Glutamatergic neuron (in vitro differentiated cells): ENCODE results near the gene MEGF11. TPM values are rescaled to one million over a fixed set of nuclear protein-coding genes. Genes with fewer than 3 reads are reported as not detected.

Source experiments
- DNase-seq: peaks from one replicate; pipeline ENCODE4 v3.0.0; 2022
- H3K27ac Mint-ChIP-seq: one replicate; pipeline ENCODE4 v1.8.0; 2020; ENCODE audit warnings: mild to moderate bottlenecking, mixed read lengths, inconsistent platforms; ENCODE audit not compliant: unreplicated experiment
- H3K27me3 Mint-ChIP-seq: one replicate; pipeline ENCODE4 v1.8.0; 2020; ENCODE audit warnings: mild to moderate bottlenecking, moderate library complexity, mixed read lengths, inconsistent platforms; ENCODE audit not compliant: unreplicated experiment
- H3K36me3 Mint-ChIP-seq: one replicate; pipeline ENCODE4 v1.8.0; 2020; ENCODE audit warnings: mild to moderate bottlenecking, mixed read lengths, inconsistent platforms; ENCODE audit not compliant: unreplicated experiment
- H3K4me1 Mint-ChIP-seq: one replicate; pipeline ENCODE4 v1.8.0; 2020; ENCODE audit warnings: mild to moderate bottlenecking, low read depth, mixed read lengths, inconsistent platforms; ENCODE audit not compliant: unreplicated experiment
- H3K4me3 Mint-ChIP-seq: one replicate; pipeline ENCODE4 v1.8.0; 2020; ENCODE audit warnings: mild to moderate bottlenecking, mixed read lengths, inconsistent platforms; ENCODE audit not compliant: unreplicated experiment
- H3K9me3 Mint-ChIP-seq: one replicate; pipeline ENCODE4 v1.8.0; 2020; ENCODE audit warnings: mild to moderate bottlenecking, moderate library complexity, mixed read lengths, inconsistent platforms; ENCODE audit not compliant: unreplicated experiment
- CTCF ChIP-seq: fragments of 200-600 bp; sonication (generic); IDR thresholded peaks from one replicate; pipeline ENCODE4 v1.5.0; 2021; ENCODE audit not compliant: partially characterized antibody, unreplicated experiment
- total RNA-seq: library from RNA; stranded (reverse); fragmentation: NEBNext Ultra II Directional; extraction: Animal tissue kit (Norgen Biotek cat#: 25700); gene quantifications from one replicate; pipeline ENCODE4 v1.2.1, GENCODE V29; 2021; ENCODE audit not compliant: unreplicated experiment

The MEGF11 gene
- total RNA-seq, 1 donor from 2014 or later, result 2.6 TPM

GRCh38 chr15:66252685-66253417, 699 bp downstream of the MEGF11 start:
- peaks cover 6% of the 10 kb centered on the region for H3K9me3 Mint-ChIP-seq
- DNase-seq, result peak; percentile 49
- no peaks in the 10 kb centered on the region for H3K36me3 Mint-ChIP-seq
- H3K4me1 Mint-ChIP-seq, result peaks cover 2% of the 10 kb centered on the region
- TF ChIP-seq CTCF, result no peak
- peak overlapping the region; percentile 81 for H3K4me3 Mint-ChIP-seq
- peaks cover 27% of the 10 kb centered on the region for H3K27me3 Mint-ChIP-seq
- H3K27ac Mint-ChIP-seq, result no peak overlapping the region

GRCh38 chr15:66251790-66252684, 1.5 kb downstream of the MEGF11 start:
- H3K4me3 Mint-ChIP-seq, result peak overlapping the region; percentile 81
- H3K36me3 Mint-ChIP-seq, result no peaks in the 10 kb centered on the region
- peaks cover 6% of the 10 kb centered on the region for H3K9me3 Mint-ChIP-seq
- peaks cover 27% of the 10 kb centered on the region for H3K27me3 Mint-ChIP-seq
- DNase-seq, result peak; percentile 83
- H3K4me1 Mint-ChIP-seq, result peaks cover 2% of the 10 kb centered on the region
- peak; percentile 62 for TF ChIP-seq CTCF
- H3K27ac Mint-ChIP-seq, result no peak overlapping the region

GRCh38 chr15:66251065-66251789, 2.3 kb downstream of the MEGF11 start:
- Mint-ChIP-seq H3K4me3 (peak overlapping the region; percentile 74), H3K4me1 (peaks cover 2% of the 10 kb centered on the region), H3K9me3 (peaks cover 6% of the 10 kb centered on the region), H3K27ac (no peak overlapping the region), H3K27me3 (peaks cover 22% of the 10 kb centered on the region), H3K36me3 (no peaks in the 10 kb centered on the region)
- no peak for TF ChIP-seq CTCF
- DNase-seq, result no peak

DNA sequence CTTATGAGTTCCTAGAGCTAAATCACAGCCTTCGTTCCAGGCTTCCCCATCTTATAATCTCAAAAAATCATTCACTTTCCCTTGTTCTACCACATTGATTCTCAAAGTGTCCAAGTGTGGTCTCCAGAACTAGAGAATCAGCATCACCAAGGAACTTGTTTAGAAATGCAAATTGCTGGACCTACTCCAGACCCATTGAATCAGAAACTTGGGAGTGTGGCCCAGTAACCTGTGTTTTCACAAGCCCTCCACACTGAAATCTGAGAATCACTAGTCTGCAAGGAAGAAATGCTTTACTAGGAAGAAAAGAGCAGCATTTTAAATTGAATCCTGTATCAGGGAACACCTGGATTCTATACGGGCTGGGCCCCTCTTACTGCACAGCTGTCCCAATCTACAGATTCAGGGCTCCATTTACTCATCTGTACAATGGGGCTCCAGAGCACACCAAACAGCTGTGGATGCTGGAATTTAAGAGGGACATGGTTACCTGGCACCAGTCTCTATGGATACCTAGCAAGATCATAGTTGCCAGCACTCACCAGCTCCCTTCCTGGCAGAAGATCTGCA, 3.9 kb downstream of the MEGF11 start:
- H3K4me1 Mint-ChIP-seq, result peaks cover 2% of the 10 kb centered on the region
- peaks cover 4% of the 10 kb centered on the region for H3K9me3 Mint-ChIP-seq
- H3K36me3 Mint-ChIP-seq, result no peaks in the 10 kb centered on the region
- H3K4me3 Mint-ChIP-seq, result no peak overlapping the region
- H3K27me3 Mint-ChIP-seq, result peaks cover 11% of the 10 kb centered on the region
- DNase-seq, result no peak
- no peak overlapping the region for H3K27ac Mint-ChIP-seq
- no peak for TF ChIP-seq CTCF
